B cell (primary cell): ENCODE results near the gene BDH2. TPM values are rescaled to one million over a fixed set of nuclear protein-coding genes. Genes with fewer than 3 reads are reported as not detected.

Experiments used
- ATAC-seq: fragments of 200-7000 bp; cut with Tn5 transposase; one replicate; pipeline ENCODE4 v1.10.0; 2021; ENCODE audit warnings: low read depth, mild to moderate bottlenecking, moderate number of reproducible peaks, moderate library complexity
- CTCF ChIA-PET: fragments of 350-600 bp; sonication (Branson Sonifier 250); formaldehyde crosslinking; loops from one replicate; lab custom pipeline; 2021; ENCODE audit warnings: antibody characterized with exemption, inconsistent platforms; lab: Charles Lee
- POLR2A ChIA-PET: fragments of 350-600 bp; sonication (Branson Sonifier 250); formaldehyde crosslinking; loops from one replicate; lab custom pipeline; 2021; ENCODE audit warnings: antibody characterized with exemption; lab: Charles Lee
- DNase-seq: peaks from one replicate; pipeline ENCODE4 v3.0.0; 2013
- H2AFZ ChIP-seq: 2 replicates; pipeline ENCODE4 v1.6.1; 2012; ENCODE audit warnings: mild to moderate bottlenecking, low read depth, low read length; ENCODE audit not compliant: insufficient read depth, poor library complexity, severe bottlenecking
- H3K27ac ChIP-seq, 2 donors: 1 replicate in 1 of 2; 2 replicates in 1 of 2; pipeline ENCODE4 v1.5.1; 2012 to 2013; ENCODE audit warnings: low read length in 2 of 2, mild to moderate bottlenecking in 2 of 2, moderate library complexity in 1 of 2
- H3K27me3 ChIP-seq, 4 experiments: fragments of 200-600 bp in 1 of 4; sonication (generic) in 1 of 4; replicated peaks in 1 of 4; 1 replicate in 2 of 4; 2 replicates in 2 of 4; pipeline versions ENCODE4 v1.6.1 to v1.7.0; 2013 to 2016; ENCODE audit warnings: low read length in 3 of 4, mild to moderate bottlenecking in 2 of 4, mixed read lengths in 1 of 4, moderate library complexity in 1 of 4; ENCODE audit not compliant: insufficient read depth in 4 of 4, control insufficient read depth in 3 of 4; ENCODE audit errors: control extremely low read depth in 1 of 4
- H3K36me3 ChIP-seq, 2 experiments: replicated peaks in 1 of 2; 1 replicate in 1 of 2; 2 replicates in 1 of 2; pipeline versions ENCODE4 v1.6.1 to v1.7.1; 2013; ENCODE audit warnings: low read length in 1 of 2; ENCODE audit not compliant: insufficient read depth in 2 of 2, control insufficient read depth in 1 of 2; ENCODE audit errors: control extremely low read depth in 1 of 2, extremely low read depth in 1 of 2
- H3K4me1 ChIP-seq, 2 donors: fragments of 200-600 bp in 1 of 2; sonication (generic) in 1 of 2; 1 replicate in 1 of 2; 2 replicates in 1 of 2; pipeline versions ENCODE4 v1.5.1 to v1.6.1; 2013 to 2017; ENCODE audit warnings: low read length in 2 of 2; ENCODE audit not compliant: control insufficient read depth in 2 of 2, insufficient read depth in 2 of 2
- H3K4me2 ChIP-seq: replicated peaks from 2 replicates; pipeline ENCODE3; 2012; ENCODE audit warnings: mild to moderate bottlenecking, low read depth, low read length; ENCODE audit not compliant: poor library complexity, severe bottlenecking
- H3K4me3 ChIP-seq, 5 experiments: fragments of 200-600 bp in 1 of 5; sonication (generic) in 1 of 5; 1 replicate in 3 of 5; 2 replicates in 2 of 5; pipeline versions ENCODE4 v1.5.1 to v1.7.0; 2011 to 2016; ENCODE audit warnings: low read length in 4 of 5, mild to moderate bottlenecking in 4 of 5, low read depth in 2 of 5, control low read depth in 1 of 5, moderate library complexity in 1 of 5; ENCODE audit not compliant: insufficient read depth in 1 of 5; ENCODE audit errors: control extremely low read depth in 1 of 5, extremely low read depth in 1 of 5
- H3K79me2 ChIP-seq: fragments of 200-600 bp; sonication (generic); one replicate; pipeline ENCODE4 v1.6.0; 2016; ENCODE audit warnings: low read length; ENCODE audit not compliant: control insufficient read depth, insufficient read depth
- H3K9ac ChIP-seq: fragments of 200-600 bp; sonication (generic); 2 replicates; pipeline ENCODE4 v1.6.1; 2017; ENCODE audit warnings: mild to moderate bottlenecking, low read length, moderate library complexity
- H3K9me3 ChIP-seq, 3 donors: one replicate each; pipeline versions ENCODE4 v1.6.1 to v1.7.1; 2013; ENCODE audit warnings: low read length in 2 of 3; ENCODE audit not compliant: control insufficient read depth in 2 of 3, insufficient read depth in 1 of 3; ENCODE audit errors: control extremely low read depth in 1 of 3
- H4K20me1 ChIP-seq: 2 replicates; pipeline ENCODE4 v1.6.0; 2012; ENCODE audit warnings: mild to moderate bottlenecking, low read length; ENCODE audit not compliant: insufficient read depth, control insufficient read depth, poor library complexity, severe bottlenecking
- H3K27ac Mint-ChIP-seq: one replicate; pipeline ENCODE4 v1.8.0; 2021; ENCODE audit warnings: mixed read lengths
- H3K27me3 Mint-ChIP-seq: one replicate; pipeline ENCODE4 v1.8.0; 2021; ENCODE audit warnings: mixed read lengths
- H3K4me1 Mint-ChIP-seq: one replicate; pipeline ENCODE4 v1.8.0; 2021; ENCODE audit warnings: mixed read lengths
- H3K4me3 Mint-ChIP-seq: one replicate; pipeline ENCODE4 v1.8.0; 2021; ENCODE audit warnings: mixed read lengths
- H3K9me3 Mint-ChIP-seq: one replicate; pipeline ENCODE4 v1.8.0; 2022; ENCODE audit warnings: mixed read lengths; ENCODE audit not compliant: insufficient read depth
- EZH2 ChIP-seq: IDR thresholded peaks from 2 replicates; pipeline ENCODE4 v1.6.1; 2012; ENCODE audit warnings: borderline replicate concordance, low read depth, mild to moderate bottlenecking, moderate library complexity, low read length; ENCODE audit not compliant: insufficient read depth, poor library complexity, severe bottlenecking
- WGBS: methylation state at CpG from one replicate; pipeline ENCODE4 v1.1.5; 2013; ENCODE audit warnings: missing lambda C conversion rate; ENCODE audit not compliant: insufficient coverage; 5-methylcytosine and 5-hydroxymethylcytosine counted together
- intact Hi-C: fragments of 100-400 bp; cut with micrococcal nuclease; formaldehyde crosslinking; loops from one replicate; pipeline ENCODE4 v1.10.0; 2022
- polyA plus RNA-seq: library from polyadenylated mRNA; depleted of rRNA; stranded (reverse); fragments of >200 nt; gene quantifications from 2 replicates; pipeline ENCODE4 v1.2.3, GENCODE V29; 2012
- total RNA-seq, 2 donors: library from RNA; stranded (reverse); fragments of 120-200 nt in 1 of 2; gene quantifications; 1 replicate in 1 of 2; 2 replicates in 1 of 2; pipeline versions ENCODE4 v1.2.3 to v1.2.4, GENCODE V29; 2013 to 2022
- TF ChIP-seq, protein P1 (sequence below): fragments of 200-600 bp; IDR thresholded peaks from one replicate; pipeline ENCODE4 v1.8.0; 2022; ENCODE audit warnings: antibody characterized with exemption, mild to moderate bottlenecking

The BDH2 gene
- total and polyA plus RNA-seq, 2 donors (not counting 1 experiment from before 2014, with no cell fraction given), result 8.8 to 9.1 TPM

DNA sequence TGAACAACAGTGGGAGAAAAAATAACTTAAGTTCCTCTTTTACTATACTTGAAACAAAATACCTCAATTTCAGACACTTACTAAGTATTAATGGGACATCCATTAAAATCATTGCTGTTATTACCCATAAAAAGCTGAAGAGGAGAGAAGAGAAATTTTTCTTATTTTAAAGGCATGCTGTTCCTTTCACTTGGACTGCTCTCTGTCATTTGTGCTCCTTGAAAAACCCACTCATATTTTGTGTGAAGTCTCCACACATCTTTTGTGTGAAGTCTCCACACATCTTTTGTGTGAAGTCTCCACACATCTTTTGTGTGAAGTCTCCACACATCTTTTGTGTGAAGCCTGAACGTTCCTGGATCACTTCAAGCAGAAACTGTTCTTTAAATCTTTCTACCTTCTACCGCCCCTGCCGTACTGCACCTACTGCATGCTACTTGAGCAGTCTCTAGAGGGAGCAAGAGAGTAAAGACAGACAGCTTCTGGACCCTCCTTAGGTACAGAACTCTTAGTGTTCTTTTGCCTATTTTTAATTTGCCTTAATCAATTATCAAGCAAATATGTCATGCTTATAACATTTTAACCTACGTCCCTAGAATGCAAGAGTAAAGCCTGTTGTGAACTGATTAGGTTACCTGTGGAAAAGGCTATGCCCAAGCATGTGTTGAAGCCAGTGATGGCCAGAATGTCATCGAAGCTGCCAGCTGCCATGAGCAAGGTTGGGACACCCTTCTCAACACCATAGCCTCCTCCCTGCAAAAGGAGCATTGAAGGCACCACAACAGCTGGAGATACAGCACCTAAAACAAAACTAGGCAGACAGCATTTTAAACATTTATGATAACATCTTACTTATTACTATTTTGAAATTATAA, 53.0 kb downstream of the BDH2 start:
- POLR2A ChIA-PET, result no interaction called here
- H3K27ac ChIP-seq, result no peak overlapping the region
- 62% methylated on average over 4 of the region's 5 CpGs for WGBS
- H3K79me2 ChIP-seq, result no peaks in the 10 kb centered on the region
- no peaks in the 10 kb centered on the region for H3K9me3 Mint-ChIP-seq
- H2AFZ ChIP-seq, result no peak overlapping the region
- no peaks in the 10 kb centered on the region for H3K27me3 Mint-ChIP-seq
- no peaks in the 10 kb centered on the region for H3K27me3 ChIP-seq
- H3K9ac ChIP-seq, result no peak overlapping the region
- H3K27ac Mint-ChIP-seq, result peak overlapping the region; percentile 71
- H3K4me1 Mint-ChIP-seq, result peaks cover 9% of the 10 kb centered on the region
- H3K9me3 ChIP-seq, result no peaks in the 10 kb centered on the region
- H3K4me3 ChIP-seq, result no peak overlapping the region
- intact Hi-C loops, result loop anchor here (1.0 kb wide), 3 partner anchors 30 to 53 kb away; partner anchors contain the start of genes BDH2 and SLC9B2
- H4K20me1 ChIP-seq, result no peaks in the 10 kb centered on the region
- ATAC-seq (peak; percentile 97), DNase-seq (peak; percentile 66)
- H3K4me3 Mint-ChIP-seq, result peak overlapping the region; percentile 54
- no peak overlapping the region for H3K4me2 ChIP-seq
- H3K36me3 ChIP-seq, result peaks cover 0 to 10% of the 10 kb centered on the region in 2 experiments
- TF ChIP-seq EZH2, result no peak
- TF ChIP-seq, protein P1, sequence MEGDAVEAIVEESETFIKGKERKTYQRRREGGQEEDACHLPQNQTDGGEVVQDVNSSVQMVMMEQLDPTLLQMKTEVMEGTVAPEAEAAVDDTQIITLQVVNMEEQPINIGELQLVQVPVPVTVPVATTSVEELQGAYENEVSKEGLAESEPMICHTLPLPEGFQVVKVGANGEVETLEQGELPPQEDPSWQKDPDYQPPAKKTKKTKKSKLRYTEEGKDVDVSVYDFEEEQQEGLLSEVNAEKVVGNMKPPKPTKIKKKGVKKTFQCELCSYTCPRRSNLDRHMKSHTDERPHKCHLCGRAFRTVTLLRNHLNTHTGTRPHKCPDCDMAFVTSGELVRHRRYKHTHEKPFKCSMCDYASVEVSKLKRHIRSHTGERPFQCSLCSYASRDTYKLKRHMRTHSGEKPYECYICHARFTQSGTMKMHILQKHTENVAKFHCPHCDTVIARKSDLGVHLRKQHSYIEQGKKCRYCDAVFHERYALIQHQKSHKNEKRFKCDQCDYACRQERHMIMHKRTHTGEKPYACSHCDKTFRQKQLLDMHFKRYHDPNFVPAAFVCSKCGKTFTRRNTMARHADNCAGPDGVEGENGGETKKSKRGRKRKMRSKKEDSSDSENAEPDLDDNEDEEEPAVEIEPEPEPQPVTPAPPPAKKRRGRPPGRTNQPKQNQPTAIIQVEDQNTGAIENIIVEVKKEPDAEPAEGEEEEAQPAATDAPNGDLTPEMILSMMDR, result peak; percentile 92
- no peaks in the 10 kb centered on the region for H3K4me1 ChIP-seq
- CTCF ChIA-PET, result interaction anchor here (0.7 to 5.0 kb wide), 13 partner anchors 10 to 598 kb away, joined by 3 to 117 read pairs (median 4); partner anchors contain the start of genes BDH2 and SLC9B2

DNA sequence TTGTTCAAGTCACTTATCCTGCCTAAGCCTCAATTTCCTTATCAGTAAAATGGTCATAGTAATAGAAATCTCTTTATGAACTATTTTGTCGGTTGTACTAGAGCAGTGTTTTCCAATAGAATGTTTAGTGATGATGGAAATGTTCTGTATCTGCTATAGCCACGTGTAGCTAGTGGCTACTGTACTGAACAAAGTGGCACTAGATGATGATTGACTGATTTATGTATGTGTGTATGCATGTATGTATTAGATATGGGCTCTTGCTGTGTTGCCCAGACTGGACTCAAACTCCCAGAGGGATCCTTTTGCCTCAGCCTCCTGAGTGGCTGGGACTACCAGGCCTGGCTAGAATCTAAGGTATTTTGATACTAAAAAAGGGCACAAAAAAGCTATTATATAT, 55.5 kb downstream of the BDH2 start:
- ChIA-PET CTCF (interaction anchor here (1.3 to 5.0 kb wide), 4 partner anchors 31 to 56 kb away, joined by 3 to 117 read pairs (median 18); partner anchors contain the start of gene BDH2), POLR2A (interaction anchor here (0.6 kb wide), 2 partner anchors 13 to 176 kb away, joined by 3 to 5 read pairs; no protein-coding TSS in a partner anchor)
- no peak for ATAC-seq
- Histone ChIP-seq H2AFZ (no peak overlapping the region), H3K27ac (no peak overlapping the region), H3K9ac (no peak overlapping the region), H3K79me2 (no peaks in the 10 kb centered on the region), H3K9me3 (no peaks in the 10 kb centered on the region), H3K36me3 (peaks cover 0 to 10% of the 10 kb centered on the region in 2 experiments), H3K27me3 (no peaks in the 10 kb centered on the region), H4K20me1 (no peaks in the 10 kb centered on the region), H3K4me2 (no peak overlapping the region), H3K4me3 (no peak overlapping the region), H3K4me1 (no peaks in the 10 kb centered on the region)
- H3K27ac Mint-ChIP-seq, result no peak overlapping the region
- intact Hi-C loops, result no loop called here
- H3K4me1 Mint-ChIP-seq, result peaks cover 9% of the 10 kb centered on the region
- H3K9me3 Mint-ChIP-seq, result no peaks in the 10 kb centered on the region
- no peak for DNase-seq
- H3K27me3 Mint-ChIP-seq, result no peaks in the 10 kb centered on the region
- H3K4me3 Mint-ChIP-seq, result no peak overlapping the region
- 83% methylated on average over 1 of the region's 2 CpGs for WGBS
- TF ChIP-seq, protein P1, result no peak
- TF ChIP-seq EZH2, result no peak
